ENCODE results near the gene LRRC3C.

The LRRC3C gene

DNA sequence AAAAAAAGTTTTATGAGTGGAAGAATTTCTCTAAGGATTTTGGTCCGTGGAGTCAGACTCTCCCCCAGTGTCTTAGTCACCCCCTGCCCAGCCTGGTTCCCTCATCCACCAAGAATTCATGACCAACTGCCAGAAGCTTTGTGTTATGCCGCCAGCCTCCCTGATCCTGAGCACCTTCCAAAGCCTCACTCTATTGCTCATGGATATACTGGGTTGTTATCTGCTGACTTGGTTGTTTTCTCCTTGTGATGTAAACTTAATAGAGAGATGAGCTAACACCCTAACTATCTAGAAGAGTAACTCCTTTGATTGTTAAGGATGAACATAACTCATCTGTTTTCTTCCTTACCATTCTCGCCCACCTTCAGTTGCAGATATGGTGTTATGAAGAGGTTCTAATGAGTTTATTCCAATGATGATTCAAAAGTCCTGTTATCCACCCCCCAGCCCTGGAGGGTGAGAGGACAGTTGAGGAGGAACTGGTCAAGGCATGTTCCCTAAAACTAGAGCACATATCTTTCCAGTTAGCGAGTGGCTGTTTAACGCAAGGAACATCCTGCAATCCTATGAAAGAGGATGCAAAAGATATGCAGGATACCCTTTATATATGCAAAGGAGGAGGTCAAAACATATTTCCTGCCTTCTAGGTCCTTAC, 51.6 kb downstream of the LRRC3C start:
- no peak for TF ChIP-seq RARB (CRISPR knock-in tag; IDR thresholded peaks at IDR 0.05)
- no peak for TF ChIP-seq CSDC2 (CRISPR knock-in tag; IDR thresholded peaks at IDR 0.05)
- TF ChIP-seq PPARA (CRISPR knock-in tag; IDR thresholded peaks at IDR 0.05; ENCODE audit: borderline replicate concordance) = no peak
- no peak for TF ChIP-seq ZNF565 (CRISPR knock-in tag; conservative IDR thresholded peaks at IDR 0.05; ENCODE audit: low read depth)
- no peak for TF ChIP-seq ARNTL (CRISPR knock-in tag; IDR thresholded peaks at IDR 0.05; ENCODE audit: borderline replicate concordance, low read depth)
- TF ChIP-seq TCF4 (CRISPR knock-in tag; IDR thresholded peaks at IDR 0.05; ENCODE audit: borderline replicate concordance) = no peak
- TF ChIP-seq BACH2 (CRISPR knock-in tag; IDR thresholded peaks at IDR 0.05; ENCODE audit: borderline replicate concordance) = no peak
- no peak for ATAC-seq

GRCh38 chr17:39979893-39980350, 52.4 kb downstream of the LRRC3C start:
- TF ChIP-seq GLIS3 (CRISPR knock-in tag; IDR thresholded peaks at IDR 0.05) (no peak), ISL1 (CRISPR knock-in tag; IDR thresholded peaks at IDR 0.05) (no peak), PPARA (CRISPR knock-in tag; IDR thresholded peaks at IDR 0.05; ENCODE audit: borderline replicate concordance) (no peak)
- peak; percentile 64 for ATAC-seq

DNA sequence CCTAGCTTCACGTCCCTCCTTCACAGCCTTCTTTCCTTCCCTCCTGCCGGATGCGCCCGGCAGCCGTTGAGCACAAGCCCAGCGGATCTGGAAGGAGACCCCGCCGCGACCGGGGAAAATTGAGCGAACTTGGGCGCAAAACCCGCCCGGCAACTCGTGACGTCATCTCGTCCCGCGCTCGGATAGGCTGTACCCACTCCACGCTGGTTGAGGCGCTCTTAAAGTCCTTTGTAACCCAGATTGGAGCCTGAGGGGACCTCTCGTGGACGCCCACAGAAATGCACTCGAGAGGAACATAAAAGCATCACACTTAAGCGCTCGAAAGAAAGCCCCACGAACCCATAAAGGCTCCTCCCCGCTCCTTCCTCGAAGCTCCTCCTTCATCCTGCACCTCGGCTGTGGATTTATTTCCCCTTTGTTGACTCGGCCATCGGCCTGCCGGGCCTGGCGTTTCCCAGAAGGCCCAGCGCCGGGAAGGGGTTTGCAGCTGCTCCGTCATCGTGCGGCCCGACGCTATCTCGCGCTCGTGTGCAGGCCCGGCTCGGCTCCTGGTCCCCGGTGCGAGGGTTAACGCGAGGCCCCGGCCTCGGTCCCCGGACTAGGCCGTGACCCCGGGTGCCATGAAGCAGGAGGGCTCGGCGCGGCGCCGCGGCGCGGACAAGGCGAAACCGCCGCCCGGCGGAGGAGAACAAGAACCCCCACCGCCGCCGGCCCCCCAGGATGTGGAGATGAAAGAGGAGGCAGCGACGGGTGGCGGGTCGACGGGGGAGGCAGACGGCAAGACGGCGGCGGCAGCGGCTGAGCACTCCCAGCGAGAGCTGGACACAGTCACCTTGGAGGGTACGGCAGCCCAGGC, 53.0 kb downstream of the LRRC3C start, which contains the start of gene PSMD3:
PSMD3 (plus strand) TSS at position 457 of the 856 bp plus-strand sequence; CDS start at position 621, 164 bp downstream.
- TF ChIP-seq ZFP3 (CRISPR knock-in tag; IDR thresholded peaks at IDR 0.05) (peak; percentile 25; the same call in 1 of the 2 replicates), PATZ1 (CRISPR knock-in tag; IDR thresholded peaks at IDR 0.05; ENCODE audit: borderline replicate concordance) (peak; percentile 57; the same call in 1 of the 2 replicates), TOX (CRISPR knock-in tag; IDR thresholded peaks at IDR 0.05; ENCODE audit: borderline replicate concordance) (no peak), TCF4 (CRISPR knock-in tag; IDR thresholded peaks at IDR 0.05; ENCODE audit: borderline replicate concordance) (0 out of 2 replicates have a peak, but pooled peaks have one; percentile 15), ZNF70 (CRISPR knock-in tag; IDR thresholded peaks at IDR 0.05) (peak; percentile 25; the same call in 1 of the 2 replicates)
- TF ChIP-seq, protein P1, sequence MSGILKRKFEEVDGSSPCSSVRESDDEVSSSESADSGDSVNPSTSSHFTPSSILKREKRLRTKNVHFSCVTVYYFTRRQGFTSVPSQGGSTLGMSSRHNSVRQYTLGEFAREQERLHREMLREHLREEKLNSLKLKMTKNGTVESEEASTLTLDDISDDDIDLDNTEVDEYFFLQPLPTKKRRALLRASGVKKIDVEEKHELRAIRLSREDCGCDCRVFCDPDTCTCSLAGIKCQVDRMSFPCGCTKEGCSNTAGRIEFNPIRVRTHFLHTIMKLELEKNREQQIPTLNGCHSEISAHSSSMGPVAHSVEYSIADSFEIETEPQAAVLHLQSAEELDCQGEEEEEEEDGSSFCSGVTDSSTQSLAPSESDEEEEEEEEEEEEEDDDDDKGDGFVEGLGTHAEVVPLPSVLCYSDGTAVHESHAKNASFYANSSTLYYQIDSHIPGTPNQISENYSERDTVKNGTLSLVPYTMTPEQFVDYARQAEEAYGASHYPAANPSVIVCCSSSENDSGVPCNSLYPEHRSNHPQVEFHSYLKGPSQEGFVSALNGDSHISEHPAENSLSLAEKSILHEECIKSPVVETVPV (CRISPR knock-in tag; IDR thresholded peaks at IDR 0.05) = no peak
- peak; percentile 95 for ATAC-seq

DNA sequence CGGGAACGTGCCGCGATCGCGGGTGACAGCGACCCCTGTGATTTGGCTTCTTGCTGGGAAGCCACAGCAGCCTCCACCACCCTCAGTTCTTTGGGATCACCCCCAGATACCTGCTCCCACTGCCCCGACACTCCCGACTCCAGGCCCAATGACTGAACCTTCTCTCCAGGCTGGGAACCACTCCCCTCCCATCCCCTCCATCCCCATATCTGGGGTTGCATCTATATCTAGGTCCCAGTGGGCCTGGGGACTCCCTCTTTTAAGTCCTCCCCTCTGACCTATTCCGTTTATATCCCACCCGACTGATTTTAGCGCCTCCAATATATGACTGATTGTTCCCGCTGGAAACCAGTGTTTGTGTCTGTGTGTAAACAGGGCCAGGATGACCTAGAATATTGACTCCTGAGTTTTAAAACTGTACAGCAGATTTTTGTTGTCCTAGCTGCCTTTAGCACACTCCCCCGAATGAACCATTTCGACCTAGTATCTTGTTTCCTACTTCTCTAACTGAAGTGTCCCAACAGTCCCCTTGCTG, 53.7 kb downstream of the LRRC3C start:
- ATAC-seq = peak; percentile 2
- TF ChIP-seq PATZ1 (CRISPR knock-in tag; IDR thresholded peaks at IDR 0.05; ENCODE audit: borderline replicate concordance) (no peak), RARB (CRISPR knock-in tag; IDR thresholded peaks at IDR 0.05) (no peak), ZNF565 (CRISPR knock-in tag; conservative IDR thresholded peaks at IDR 0.05; ENCODE audit: low read depth) (no peak), TOX (CRISPR knock-in tag; IDR thresholded peaks at IDR 0.05; ENCODE audit: borderline replicate concordance) (no peak), ZFP3 (CRISPR knock-in tag; IDR thresholded peaks at IDR 0.05) (no peak), ZNF8 (CRISPR knock-in tag; IDR thresholded peaks at IDR 0.05) (no peak), CREB5 (CRISPR knock-in tag; IDR thresholded peaks at IDR 0.05; ENCODE audit: low read depth) (no peak), ZFP30 (CRISPR knock-in tag; IDR thresholded peaks at IDR 0.05) (no peak), PPARA (CRISPR knock-in tag; IDR thresholded peaks at IDR 0.05; ENCODE audit: borderline replicate concordance) (no peak), ZNF70 (CRISPR knock-in tag; IDR thresholded peaks at IDR 0.05) (no peak), SNAI2 (CRISPR knock-in tag; IDR thresholded peaks at IDR 0.05) (no peak), BACH2 (CRISPR knock-in tag; IDR thresholded peaks at IDR 0.05; ENCODE audit: borderline replicate concordance) (no peak), ESRRG (CRISPR knock-in tag; IDR thresholded peaks at IDR 0.05) (no peak), GLIS3 (CRISPR knock-in tag; IDR thresholded peaks at IDR 0.05) (no peak), ARNTL (CRISPR knock-in tag; IDR thresholded peaks at IDR 0.05; ENCODE audit: borderline replicate concordance, low read depth) (no peak), POU6F1 (CRISPR knock-in tag; IDR thresholded peaks at IDR 0.05; ENCODE audit: borderline replicate concordance, low read depth) (no peak)
- TF ChIP-seq, protein P1 (CRISPR knock-in tag; IDR thresholded peaks at IDR 0.05) = no peak
